NB4 (cell line): Measurements from ENCODE around the gene NEUROG1.
A peak's percentile ranks its signal among the peaks of the same experiment; 100 is the strongest.

Source experiments
- DNase-seq: peaks from one replicate; pipeline ENCODE4 v3.0.0; 2010; ENCODE audit warnings: low read depth
- H3K4me3 ChIP-seq: one replicate; pipeline ENCODE4 v1.5.1; 2011; ENCODE audit warnings: mild to moderate bottlenecking, low read depth, low read length, moderate library complexity
- MYC ChIP-seq: IDR thresholded peaks from 2 replicates; pipeline ENCODE4 v1.6.1; 2011; ENCODE audit warnings: low read depth, low read length
- POLR2A ChIP-seq: IDR thresholded peaks from 2 replicates; pipeline ENCODE4 v1.6.1; 2011; ENCODE audit warnings: mild to moderate bottlenecking; ENCODE audit not compliant: insufficient read length; ENCODE audit errors: extremely low read depth
- TF ChIP-seq, protein P1 (sequence below): IDR thresholded peaks from one replicate; pipeline ENCODE4 v1.5.1; 2012; ENCODE audit warnings: low read depth, low read length
- TF ChIP-seq, protein P2 (sequence below): IDR thresholded peaks from 2 replicates; pipeline ENCODE4 v1.6.1; 2011; ENCODE audit warnings: low read depth, low read length

Gene NEUROG1

GRCh38 chr5:135551593-135552447 lies 16.1 kb upstream of the NEUROG1 start:
- H3K4me3 ChIP-seq = no peak overlapping the region
- TF ChIP-seq, protein P1, sequence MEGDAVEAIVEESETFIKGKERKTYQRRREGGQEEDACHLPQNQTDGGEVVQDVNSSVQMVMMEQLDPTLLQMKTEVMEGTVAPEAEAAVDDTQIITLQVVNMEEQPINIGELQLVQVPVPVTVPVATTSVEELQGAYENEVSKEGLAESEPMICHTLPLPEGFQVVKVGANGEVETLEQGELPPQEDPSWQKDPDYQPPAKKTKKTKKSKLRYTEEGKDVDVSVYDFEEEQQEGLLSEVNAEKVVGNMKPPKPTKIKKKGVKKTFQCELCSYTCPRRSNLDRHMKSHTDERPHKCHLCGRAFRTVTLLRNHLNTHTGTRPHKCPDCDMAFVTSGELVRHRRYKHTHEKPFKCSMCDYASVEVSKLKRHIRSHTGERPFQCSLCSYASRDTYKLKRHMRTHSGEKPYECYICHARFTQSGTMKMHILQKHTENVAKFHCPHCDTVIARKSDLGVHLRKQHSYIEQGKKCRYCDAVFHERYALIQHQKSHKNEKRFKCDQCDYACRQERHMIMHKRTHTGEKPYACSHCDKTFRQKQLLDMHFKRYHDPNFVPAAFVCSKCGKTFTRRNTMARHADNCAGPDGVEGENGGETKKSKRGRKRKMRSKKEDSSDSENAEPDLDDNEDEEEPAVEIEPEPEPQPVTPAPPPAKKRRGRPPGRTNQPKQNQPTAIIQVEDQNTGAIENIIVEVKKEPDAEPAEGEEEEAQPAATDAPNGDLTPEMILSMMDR = peak; percentile 69
- TF ChIP-seq MYC (no peak), POLR2A (no peak)
- TF ChIP-seq, protein P2, sequence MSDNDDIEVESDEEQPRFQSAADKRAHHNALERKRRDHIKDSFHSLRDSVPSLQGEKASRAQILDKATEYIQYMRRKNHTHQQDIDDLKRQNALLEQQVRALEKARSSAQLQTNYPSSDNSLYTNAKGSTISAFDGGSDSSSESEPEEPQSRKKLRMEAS = no peak
- peak; percentile 78 for DNase-seq

GRCh38 chr5:135549413-135549812 lies 13.6 kb upstream of the NEUROG1 start:
- no peak overlapping the region for H3K4me3 ChIP-seq
- TF ChIP-seq POLR2A = no peak
- TF ChIP-seq MYC = no peak
- TF ChIP-seq, protein P2 = no peak
- TF ChIP-seq, protein P1 = no peak
- no peak for DNase-seq

DNA sequence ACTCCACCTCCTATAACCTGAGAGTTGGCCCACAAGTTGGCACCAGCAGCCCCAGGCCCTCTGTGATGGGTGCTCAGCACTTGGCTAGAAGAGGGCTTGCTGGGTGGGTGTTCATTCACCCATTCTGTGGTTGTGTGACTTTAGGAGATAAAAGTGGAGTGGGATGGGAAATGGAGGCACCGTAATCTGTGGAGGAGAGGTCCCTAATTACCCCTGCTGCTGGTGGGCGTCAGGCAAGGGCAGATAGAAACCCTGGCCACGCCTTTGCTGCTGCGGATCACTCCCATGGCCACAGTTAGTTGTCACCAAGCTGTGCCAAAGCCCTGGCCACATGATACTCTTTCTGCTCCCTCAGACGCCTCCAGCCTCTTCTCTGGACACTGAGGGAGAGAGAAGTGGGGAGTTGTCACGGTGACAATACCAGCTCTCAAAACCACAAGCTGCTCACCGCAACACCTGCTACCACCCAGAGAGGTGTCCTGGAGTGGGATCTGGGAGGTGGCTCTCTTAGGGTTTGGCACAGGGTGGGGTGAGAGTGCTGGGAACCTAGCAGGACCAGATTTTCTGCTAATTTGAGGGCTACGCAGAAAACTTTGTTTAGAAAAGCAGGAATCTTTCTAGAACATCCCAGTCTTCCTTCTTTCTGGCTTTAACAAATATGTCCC lies 12.0 kb upstream of the NEUROG1 start:
- no peak for DNase-seq

DNA sequence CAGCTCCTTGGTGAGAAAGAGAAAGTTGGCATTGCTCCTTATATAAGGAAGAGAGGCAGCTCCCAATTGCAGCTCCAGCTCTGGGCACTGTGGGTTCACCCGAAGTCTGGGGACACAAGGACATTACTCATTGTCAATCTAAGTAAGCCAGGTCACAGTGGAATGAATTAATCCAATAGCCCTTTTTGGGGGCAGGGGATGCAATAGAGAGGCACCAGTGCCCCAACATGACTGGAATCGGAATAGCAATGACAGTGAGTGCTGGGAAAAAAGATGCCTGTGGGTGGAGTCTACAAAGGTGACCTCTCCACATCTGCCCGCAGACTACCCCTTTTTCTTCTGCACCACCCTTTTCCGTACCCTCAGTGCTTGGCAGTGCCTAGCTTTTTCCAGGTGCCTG lies 11.1 kb upstream of the NEUROG1 start:
- H3K4me3 ChIP-seq = no peak overlapping the region
- TF ChIP-seq MYC (no peak), POLR2A (no peak)
- TF ChIP-seq, protein P2 = no peak
- TF ChIP-seq, protein P1 = no peak
- DNase-seq = no peak

More for the DNA sequence above, 12.0 kb upstream of the NEUROG1 start:
- no peak for TF ChIP-seq POLR2A
- TF ChIP-seq, protein P1 = no peak
- TF ChIP-seq MYC = no peak
- TF ChIP-seq, protein P2 = no peak
- no peak overlapping the region for H3K4me3 ChIP-seq

DNA sequence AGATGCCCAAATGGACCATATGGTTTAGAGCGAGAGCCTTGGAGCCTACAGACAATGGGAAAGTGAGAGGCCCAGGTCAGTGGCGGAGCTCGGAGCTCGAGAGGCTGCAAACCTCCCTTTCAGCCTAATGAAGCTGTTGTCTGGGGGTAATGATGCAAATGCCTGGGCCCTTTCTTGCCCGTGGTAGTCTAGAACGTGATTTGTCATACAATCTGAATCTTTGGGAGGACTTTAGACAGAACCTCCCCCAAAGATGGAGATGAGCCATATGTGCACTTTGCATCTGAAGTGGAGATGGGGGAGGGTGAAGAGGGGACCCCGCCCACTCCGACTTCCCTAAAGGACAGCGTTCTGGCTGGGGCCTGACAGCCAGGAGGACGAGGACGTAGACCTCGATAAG lies 10.3 kb upstream of the NEUROG1 start:
- DNase-seq = no peak
- no peak for TF ChIP-seq MYC
- H3K4me3 ChIP-seq = no peak overlapping the region

DNA sequence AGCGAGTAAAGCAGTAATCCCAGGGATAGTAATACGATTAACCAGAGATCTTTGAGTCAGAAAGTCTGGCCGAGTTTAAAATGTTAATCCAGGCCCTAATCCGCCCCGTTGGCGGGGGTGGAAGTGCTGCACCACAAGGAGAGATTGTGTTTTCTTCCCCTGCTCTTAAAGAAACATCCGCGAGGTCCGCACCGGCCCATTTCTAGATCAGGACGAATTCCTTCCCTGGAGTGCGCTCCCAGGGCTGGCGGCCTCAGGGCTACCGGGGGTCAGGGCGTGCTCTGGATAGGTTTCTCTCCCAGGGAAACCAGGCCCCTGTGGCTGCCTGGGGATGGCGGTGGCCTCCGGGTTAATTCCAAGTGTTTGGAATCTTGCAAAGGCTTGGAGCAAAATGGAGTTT lies 9.3 kb upstream of the NEUROG1 start:
- DNase-seq = no peak
- TF ChIP-seq, protein P1 = no peak
- TF ChIP-seq, protein P2 = no peak
- TF ChIP-seq MYC (no peak), POLR2A (no peak)
- no peak overlapping the region for H3K4me3 ChIP-seq
